Muscle of leg (tissue), 11 donors: ENCODE measurements around the gene IL1RAPL2. TPM values are rescaled to one million over a fixed set of nuclear protein-coding genes. Genes with fewer than 3 reads are reported as not detected.
A peak's percentile ranks its signal among the peaks of the same experiment; 100 is the strongest.
"Not testable (repeated sequence)": the region's sequence is repeated elsewhere in the genome, so short reads cannot be mapped to it uniquely, and the experiment has no call there.

Experiments
- DNase-seq: peaks from one replicate; pipeline ENCODE4 v3.0.0; 2013
- H3K27ac ChIP-seq: one replicate; pipeline ENCODE4 v1.5.1; 2013; ENCODE audit warnings: mild to moderate bottlenecking, low read length, control low read depth
- H3K27me3 ChIP-seq: one replicate; pipeline ENCODE4 v1.6.1; 2013; ENCODE audit warnings: low read length; ENCODE audit not compliant: control insufficient read depth, insufficient read depth
- H3K36me3 ChIP-seq: one replicate; pipeline ENCODE4 v1.6.1; 2013; ENCODE audit warnings: low read length; ENCODE audit not compliant: control insufficient read depth, insufficient read depth
- H3K4me1 ChIP-seq: one replicate; pipeline ENCODE4 v1.6.1; 2013; ENCODE audit warnings: low read length; ENCODE audit not compliant: control insufficient read depth, insufficient read depth
- H3K4me3 ChIP-seq: one replicate; pipeline ENCODE4 v1.5.1; 2013; ENCODE audit warnings: low read length, control low read depth
- H3K9me3 ChIP-seq: replicated peaks from 2 replicates; pipeline ENCODE4 v1.6.1; 2013; ENCODE audit warnings: low read depth, low read length; ENCODE audit not compliant: control insufficient read depth
- whole genome bisulfite sequencing: methylation state at CpG from one replicate; pipeline ENCODE4 v1.1.5; 2013; ENCODE audit warnings: missing lambda C conversion rate; ENCODE audit not compliant: insufficient coverage; 5-methylcytosine and 5-hydroxymethylcytosine counted together
- polyA plus RNA-seq, 8 donors: library from polyadenylated mRNA; unstranded; fragments of 120-200 nt; gene quantifications; one replicate each; pipeline versions ENCODE4 v1.2.1 to v1.2.3, GENCODE V29; 2013; ENCODE audit warnings: inconsistent platforms in 1 of 8, low replicate concordance in 1 of 8; ENCODE audit not compliant: insufficient read length in 8 of 8, insufficient read depth in 1 of 8
- total RNA-seq: library from RNA; stranded (reverse); fragments of 120-200 nt; gene quantifications from one replicate; pipeline ENCODE4 v1.2.4, GENCODE V29; 2013

IL1RAPL2 gene
- total and polyA plus RNA-seq, 9 donors, result 1.7 to 3.9 (median 3.0) TPM

GRCh38 chrX:104988038-104988437 lies 422.0 kb downstream of the IL1RAPL2 start:
- peaks cover 2% of the 10 kb centered on the region for H3K27me3 ChIP-seq
- no peak overlapping the region for H3K4me3 ChIP-seq
- H3K36me3 ChIP-seq, result no peaks in the 10 kb centered on the region
- H3K4me1 ChIP-seq, result no peaks in the 10 kb centered on the region
- no peak overlapping the region for H3K27ac ChIP-seq
- no peaks in the 10 kb centered on the region for H3K9me3 ChIP-seq
- DNase-seq, result no peak

GRCh38 chrX:104995546-104995945 lies 429.5 kb downstream of the IL1RAPL2 start:
- H3K36me3 ChIP-seq, result no peaks in the 10 kb centered on the region
- H3K4me1 ChIP-seq, result no peaks in the 10 kb centered on the region
- H3K27me3 ChIP-seq, result peaks cover 4% of the 10 kb centered on the region
- H3K9me3 ChIP-seq, result no peaks in the 10 kb centered on the region
- no peak for DNase-seq
- no peak overlapping the region for H3K4me3 ChIP-seq
- H3K27ac ChIP-seq, result no peak overlapping the region

GRCh38 chrX:105006103-105006502 lies 440.1 kb downstream of the IL1RAPL2 start:
- Histone ChIP-seq H3K36me3 (no peaks in the 10 kb centered on the region), H3K27ac (no peak overlapping the region), H3K27me3 (no peaks in the 10 kb centered on the region), H3K4me1 (no peaks in the 10 kb centered on the region), H3K9me3 (no peaks in the 10 kb centered on the region), H3K4me3 (no peak overlapping the region)
- DNase-seq, result no peak
- WGBS, result no CpG with 5 or more reads among the region's 3 CpGs

DNA sequence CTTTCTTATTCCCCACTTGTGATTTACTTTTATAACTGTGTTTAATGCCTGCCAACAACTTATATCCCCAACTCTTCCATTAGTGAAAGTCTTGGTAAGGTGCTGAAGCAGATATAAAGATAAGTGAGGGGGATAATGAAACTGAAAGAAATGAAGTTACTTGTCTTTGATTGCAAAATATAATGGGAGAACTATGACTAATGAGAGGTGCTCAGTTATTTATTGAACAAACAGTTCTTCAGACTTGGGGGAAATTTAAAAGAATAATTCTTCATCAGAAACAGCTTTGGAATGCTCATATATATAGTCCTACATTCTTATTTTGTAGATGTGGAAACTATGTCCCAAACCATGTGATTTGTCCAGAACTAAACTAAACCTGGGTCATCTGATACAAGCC lies 441.0 kb downstream of the IL1RAPL2 start:
- no peaks in the 10 kb centered on the region for H3K4me1 ChIP-seq
- no peak overlapping the region for H3K27ac ChIP-seq
- H3K9me3 ChIP-seq, result no peaks in the 10 kb centered on the region
- no peaks in the 10 kb centered on the region for H3K36me3 ChIP-seq
- H3K4me3 ChIP-seq, result no peak overlapping the region
- H3K27me3 ChIP-seq, result no peaks in the 10 kb centered on the region
- DNase-seq, result no peak

GRCh38 chrX:105013719-105014118 lies 447.7 kb downstream of the IL1RAPL2 start:
- no peak overlapping the region for H3K4me3 ChIP-seq
- no peaks in the 10 kb centered on the region for H3K36me3 ChIP-seq
- H3K27me3 ChIP-seq, result no peaks in the 10 kb centered on the region
- H3K27ac ChIP-seq, result no peak overlapping the region
- WGBS, result no CpG with 5 or more reads among the region's 2 CpGs
- DNase-seq, result no peak
- H3K4me1 ChIP-seq, result no peaks in the 10 kb centered on the region
- H3K9me3 ChIP-seq, result no peaks in the 10 kb centered on the region

- peaks cover 4% of the 10 kb centered on the region for H3K27me3 ChIP-seq
- no peak for DNase-seq
- H3K9me3 ChIP-seq, result no peaks in the 10 kb centered on the region
- no peaks in the 10 kb centered on the region for H3K36me3 ChIP-seq
- WGBS, result no CpG with 5 or more reads among the region's 2 CpGs
- no peaks in the 10 kb centered on the region for H3K4me1 ChIP-seq
- no peak overlapping the region for H3K27ac ChIP-seq
- no peak overlapping the region for H3K4me3 ChIP-seq
These were observed 451.6 kb downstream of the IL1RAPL2 start for GRCh38 chrX:105017641-105018040.

GRCh38 chrX:105018865-105019264 lies 452.9 kb downstream of the IL1RAPL2 start:
- WGBS, result no CpG with 5 or more reads among the region's 1 CpG
- peaks cover 5% of the 10 kb centered on the region for H3K27me3 ChIP-seq
- no peaks in the 10 kb centered on the region for H3K9me3 ChIP-seq
- no peak overlapping the region for H3K27ac ChIP-seq
- no peaks in the 10 kb centered on the region for H3K36me3 ChIP-seq
- peak; percentile 5 for DNase-seq
- no peak overlapping the region for H3K4me3 ChIP-seq
- H3K4me1 ChIP-seq, result no peaks in the 10 kb centered on the region

DNA sequence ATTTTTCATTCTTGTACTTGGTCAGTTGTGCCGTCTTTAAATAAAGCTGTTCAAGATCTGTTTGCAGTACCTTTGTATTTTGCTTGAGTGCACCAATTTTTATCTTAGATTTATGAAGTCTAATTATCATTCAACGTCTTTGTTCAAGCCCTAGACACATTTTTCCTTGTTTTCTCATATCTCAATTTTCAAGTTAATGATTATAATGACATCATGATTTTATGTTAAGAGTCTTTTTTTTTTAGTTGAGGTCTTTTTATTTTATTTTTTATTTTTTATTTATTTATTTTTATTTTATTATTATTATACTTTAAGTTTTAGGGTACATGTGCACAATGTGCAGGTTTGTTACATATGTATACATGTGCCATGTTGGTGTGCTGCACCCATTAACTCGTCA lies 463.0 kb downstream of the IL1RAPL2 start:
- not testable (repeated sequence) for DNase-seq, H3K36me3 ChIP-seq, H3K4me1 ChIP-seq, H3K27ac ChIP-seq, H3K9me3 ChIP-seq, H3K27me3 ChIP-seq, H3K4me3 ChIP-seq
- WGBS, result no CpG with 5 or more reads among the region's 3 CpGs

GRCh38 chrX:105038672-105039328 lies 472.8 kb downstream of the IL1RAPL2 start:
- no peaks in the 10 kb centered on the region for H3K27me3 ChIP-seq
- no peaks in the 10 kb centered on the region for H3K4me1 ChIP-seq
- no peak for DNase-seq
- H3K36me3 ChIP-seq, result no peaks in the 10 kb centered on the region
- H3K4me3 ChIP-seq, result no peak overlapping the region
- H3K27ac ChIP-seq, result no peak overlapping the region
- H3K9me3 ChIP-seq, result no peaks in the 10 kb centered on the region

DNA sequence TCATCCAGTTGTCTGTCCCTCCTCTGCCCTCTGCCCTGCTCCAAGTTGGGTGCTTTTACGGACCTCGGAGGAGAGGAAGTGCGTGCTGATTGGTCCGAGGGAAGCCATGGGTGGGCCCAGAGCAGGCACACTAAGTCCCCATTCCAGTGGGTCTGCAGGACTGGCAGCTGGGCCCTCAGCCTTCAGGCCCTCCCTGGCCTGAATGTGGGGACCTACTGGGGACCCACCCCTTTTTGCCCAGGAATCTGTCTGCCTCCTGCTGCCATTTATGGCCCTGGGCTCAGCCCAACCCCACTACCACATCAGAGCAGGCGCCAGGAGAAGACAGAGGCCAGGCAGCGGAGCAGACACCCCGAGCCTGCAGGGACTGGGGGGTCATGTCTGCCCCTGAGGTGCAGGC lies 484.9 kb downstream of the IL1RAPL2 start:
- Histone ChIP-seq H3K4me1 (no peaks in the 10 kb centered on the region), H3K9me3 (no peaks in the 10 kb centered on the region), H3K27me3 (peaks cover 2% of the 10 kb centered on the region), H3K36me3 (no peaks in the 10 kb centered on the region), H3K27ac (no peak overlapping the region), H3K4me3 (no peak overlapping the region)
- WGBS, result 80% methylated on average over 7 of the region's 7 CpGs
- no peak for DNase-seq

- H3K36me3 ChIP-seq, result no peaks in the 10 kb centered on the region
- H3K4me1 ChIP-seq, result no peaks in the 10 kb centered on the region
- H3K27ac ChIP-seq, result no peak overlapping the region
- H3K4me3 ChIP-seq, result no peak overlapping the region
- DNase-seq, result no peak
- no peaks in the 10 kb centered on the region for H3K9me3 ChIP-seq
- peaks cover 2% of the 10 kb centered on the region for H3K27me3 ChIP-seq
- WGBS, result 58% methylated on average over 8 of the region's 10 CpGs
These were observed 485.4 kb downstream of the IL1RAPL2 start for GRCh38 chrX:105051364-105051763.
